A673 (cell line): ENCODE results near the gene TMEM72.

Experiments used
- EZH2 ChIP-seq: fragments of 200-600 bp; sonication (generic); IDR thresholded peaks from 2 replicates; pipeline ENCODE4 v1.6.1; 2017; ENCODE audit warnings: borderline replicate concordance, low read depth, mild to moderate bottlenecking, mixed read lengths, antibody characterized with exemption, low read length; ENCODE audit not compliant: poor library complexity, severe bottlenecking
- TF ChIP-seq, protein P1 (sequence below): fragments of 300-800, 200-600 bp; sonication (generic); conservative IDR thresholded peaks from 2 replicates; pipeline ENCODE4 v1.5.1; 2017; ENCODE audit warnings: low read depth, mild to moderate bottlenecking, antibody characterized with exemption, low read length, moderate library complexity, mixed read lengths

- TF ChIP-seq, protein P1, sequence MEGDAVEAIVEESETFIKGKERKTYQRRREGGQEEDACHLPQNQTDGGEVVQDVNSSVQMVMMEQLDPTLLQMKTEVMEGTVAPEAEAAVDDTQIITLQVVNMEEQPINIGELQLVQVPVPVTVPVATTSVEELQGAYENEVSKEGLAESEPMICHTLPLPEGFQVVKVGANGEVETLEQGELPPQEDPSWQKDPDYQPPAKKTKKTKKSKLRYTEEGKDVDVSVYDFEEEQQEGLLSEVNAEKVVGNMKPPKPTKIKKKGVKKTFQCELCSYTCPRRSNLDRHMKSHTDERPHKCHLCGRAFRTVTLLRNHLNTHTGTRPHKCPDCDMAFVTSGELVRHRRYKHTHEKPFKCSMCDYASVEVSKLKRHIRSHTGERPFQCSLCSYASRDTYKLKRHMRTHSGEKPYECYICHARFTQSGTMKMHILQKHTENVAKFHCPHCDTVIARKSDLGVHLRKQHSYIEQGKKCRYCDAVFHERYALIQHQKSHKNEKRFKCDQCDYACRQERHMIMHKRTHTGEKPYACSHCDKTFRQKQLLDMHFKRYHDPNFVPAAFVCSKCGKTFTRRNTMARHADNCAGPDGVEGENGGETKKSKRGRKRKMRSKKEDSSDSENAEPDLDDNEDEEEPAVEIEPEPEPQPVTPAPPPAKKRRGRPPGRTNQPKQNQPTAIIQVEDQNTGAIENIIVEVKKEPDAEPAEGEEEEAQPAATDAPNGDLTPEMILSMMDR: no peak
- TF ChIP-seq EZH2: no peak
Observed at GRCh38 chr10:44881649-44882048, 29.5 kb upstream of the TMEM72 start.
